ENCODE data around the gene GALNT11. TPM values are rescaled to one million over a fixed set of nuclear protein-coding genes. Genes with fewer than 3 reads are reported as not detected.
"Not testable (repeated sequence)": the region's sequence is repeated elsewhere in the genome, so short reads cannot be mapped to it uniquely, and the experiment has no call there.

GALNT11 gene
- polyA plus RNA-seq, 4 donors = 51.8 to 117 (median 107) TPM

- no peak for DNase-seq (ENCODE audit: low read depth in 4 of 4, low spot score in 3 of 4)
These were observed 46.9 kb downstream of the GALNT11 start for GRCh38 chr7:152072421-152072820.

GRCh38 chr7:152073352-152073751 lies 47.9 kb downstream of the GALNT11 start:
- DNase-seq (ENCODE audit: low read depth in 4 of 4, low spot score in 3 of 4) = no peak

GRCh38 chr7:152074673-152075072 lies 49.2 kb downstream of the GALNT11 start:
- no peak for DNase-seq (ENCODE audit: low read depth in 4 of 4, low spot score in 3 of 4)

GRCh38 chr7:152075379-152075778 lies 49.9 kb downstream of the GALNT11 start:
- DNase-seq (ENCODE audit: low read depth in 4 of 4, low spot score in 3 of 4) = not testable (repeated sequence)

- no peak for DNase-seq (ENCODE audit: low read depth in 4 of 4, low spot score in 3 of 4)
These were observed 50.9 kb downstream of the GALNT11 start for GRCh38 chr7:152076324-152076821.

- no peak for DNase-seq (ENCODE audit: low read depth in 4 of 4, low spot score in 3 of 4)
These were observed 51.8 kb downstream of the GALNT11 start for GRCh38 chr7:152076940-152077933.

- DNase-seq (ENCODE audit: low read depth in 4 of 4, low spot score in 3 of 4) = no peak
These were observed 52.6 kb downstream of the GALNT11 start for GRCh38 chr7:152078025-152078424.

- no peak for DNase-seq (ENCODE audit: low read depth in 4 of 4, low spot score in 3 of 4)
These were observed 53.3 kb downstream of the GALNT11 start for GRCh38 chr7:152078786-152079185.

- no peak for DNase-seq (ENCODE audit: low read depth in 4 of 4, low spot score in 3 of 4)
These were observed 55.6 kb downstream of the GALNT11 start for GRCh38 chr7:152081088-152081487.

GRCh38 chr7:152082073-152082721 lies 56.7 kb downstream of the GALNT11 start:
- not testable (repeated sequence) for DNase-seq (ENCODE audit: low read depth in 4 of 4, low spot score in 3 of 4)

GRCh38 chr7:152085131-152085530 lies 59.7 kb downstream of the GALNT11 start:
- DNase-seq (ENCODE audit: low read depth in 4 of 4, low spot score in 3 of 4) = peak in 1 of 4 donors; percentile 55

GRCh38 chr7:152086513-152086912 lies 61.0 kb downstream of the GALNT11 start:
- no peak for DNase-seq (ENCODE audit: low read depth in 4 of 4, low spot score in 3 of 4)

GRCh38 chr7:152089183-152089582 lies 63.7 kb downstream of the GALNT11 start:
- no peak for DNase-seq (ENCODE audit: low read depth in 4 of 4, low spot score in 3 of 4)

GRCh38 chr7:152090747-152091146 lies 65.3 kb downstream of the GALNT11 start:
- DNase-seq (ENCODE audit: low read depth in 4 of 4, low spot score in 3 of 4) = no peak

GRCh38 chr7:152093717-152094116 lies 68.2 kb downstream of the GALNT11 start:
- DNase-seq (ENCODE audit: low read depth in 4 of 4, low spot score in 3 of 4) = no peak

- no peak for DNase-seq (ENCODE audit: low read depth in 4 of 4, low spot score in 3 of 4)
These were observed 70.3 kb downstream of the GALNT11 start for GRCh38 chr7:152095771-152096170.

GRCh38 chr7:152097330-152097729 lies 71.9 kb downstream of the GALNT11 start:
- no peak for DNase-seq (ENCODE audit: low read depth in 4 of 4, low spot score in 3 of 4)

GRCh38 chr7:152103066-152103465 lies 77.6 kb downstream of the GALNT11 start:
- DNase-seq (ENCODE audit: low read depth in 4 of 4, low spot score in 3 of 4) = no peak

GRCh38 chr7:152103691-152104090 lies 78.2 kb downstream of the GALNT11 start:
- DNase-seq (ENCODE audit: low read depth in 4 of 4, low spot score in 3 of 4) = no peak

GRCh38 chr7:152105205-152105604 lies 79.7 kb downstream of the GALNT11 start:
- DNase-seq (ENCODE audit: low read depth in 4 of 4, low spot score in 3 of 4) = no peak

GRCh38 chr7:152106990-152107389 lies 81.5 kb downstream of the GALNT11 start:
- no peak for DNase-seq (ENCODE audit: low read depth in 4 of 4, low spot score in 3 of 4)

All from left renal pelvis (tissue), 4 donors.